ENCODE measurements around the gene PROK2.

GRCh38 chr3:71797455-71797854 is 12.5 kb upstream of the PROK2 start:
- no peak for TF ChIP-seq CTCF (IDR thresholded peaks at IDR 0.05)
- no peak for TF ChIP-seq EZH2 (IDR thresholded peaks at IDR 0.05)
- TF ChIP-seq EZH2phosphoT487 (IDR thresholded peaks at IDR 0.05) = no peak
